HEK293 (cell line): ENCODE measurements around the gene SEC11A.

ENCODE experiments used
- BCL11A ChIP-seq: fragments of 450-650 bp; formaldehyde crosslinking; IDR thresholded peaks from 2 replicates; pipeline ENCODE4 v1.5.1; 2016; ENCODE audit warnings: low read depth, missing biosample characterization, missing genetic modification characterization
- KLF7 ChIP-seq: fragments of 450-650 bp; formaldehyde crosslinking; IDR thresholded peaks from 2 replicates; pipeline ENCODE4 v1.5.1; 2016; ENCODE audit warnings: missing biosample characterization, missing genetic modification characterization, borderline replicate concordance
- OSR2 ChIP-seq: fragments of 450-650 bp; formaldehyde crosslinking; IDR thresholded peaks from 2 replicates; pipeline ENCODE4 v1.5.1; 2016; ENCODE audit warnings: missing biosample characterization, missing genetic modification characterization
- SP3 ChIP-seq: fragments of 450-650 bp; formaldehyde crosslinking; IDR thresholded peaks from 2 replicates; pipeline ENCODE4 v1.5.1; 2016; ENCODE audit warnings: missing biosample characterization, missing genetic modification characterization
- TSHZ1 ChIP-seq: fragments of 450-650 bp; formaldehyde crosslinking; IDR thresholded peaks from 2 replicates; pipeline ENCODE4 v1.5.1; 2016; ENCODE audit warnings: missing biosample characterization, missing genetic modification characterization, borderline replicate concordance
- WT1 ChIP-seq: fragments of 450-650 bp; formaldehyde crosslinking; IDR thresholded peaks from 2 replicates; pipeline ENCODE4 v1.5.1; 2016; ENCODE audit warnings: missing biosample characterization, missing genetic modification characterization
- ZFP69B ChIP-seq: fragments of 450-650 bp; formaldehyde crosslinking; IDR thresholded peaks from 2 replicates; pipeline ENCODE4 v1.5.1; 2016; ENCODE audit warnings: missing biosample characterization, missing genetic modification characterization
- ZNF184 ChIP-seq: fragments of 450-650 bp; IDR thresholded peaks from 2 replicates; pipeline ENCODE4 v1.5.1; 2018; ENCODE audit warnings: missing biosample characterization, mild to moderate bottlenecking, missing genetic modification characterization
- ZNF239 ChIP-seq: fragments of 450-650 bp; formaldehyde crosslinking; IDR thresholded peaks from 2 replicates; pipeline ENCODE4 v1.5.1; 2016; ENCODE audit warnings: missing biosample characterization, missing genetic modification characterization
- ZNF354C ChIP-seq: fragments of 450-650 bp; formaldehyde crosslinking; IDR thresholded peaks from 2 replicates; pipeline ENCODE4 v1.5.1; 2016; ENCODE audit warnings: missing biosample characterization, missing genetic modification characterization, low read depth, borderline replicate concordance
- ZNF394 ChIP-seq: fragments of 450-650 bp; formaldehyde crosslinking; IDR thresholded peaks from 2 replicates; pipeline ENCODE4 v1.5.1; 2016; ENCODE audit warnings: missing biosample characterization, missing genetic modification characterization, mild to moderate bottlenecking, moderate library complexity, borderline replicate concordance
- ZNF404 ChIP-seq: fragments of 450-650 bp; formaldehyde crosslinking; IDR thresholded peaks from 2 replicates; pipeline ENCODE4 v1.5.1; 2017; ENCODE audit warnings: missing biosample characterization, missing genetic modification characterization
- ZNF558 ChIP-seq: fragments of 450-650 bp; formaldehyde crosslinking; IDR thresholded peaks from 2 replicates; pipeline ENCODE4 v1.5.1; 2016; ENCODE audit warnings: missing biosample characterization, missing genetic modification characterization
- ZNF560 ChIP-seq: fragments of 450-650 bp; formaldehyde crosslinking; IDR thresholded peaks from 2 replicates; pipeline ENCODE4 v1.5.1; 2017; ENCODE audit warnings: missing biosample characterization, missing genetic modification characterization, borderline replicate concordance
- ZNF596 ChIP-seq: fragments of 450-650 bp; IDR thresholded peaks from 2 replicates; pipeline ENCODE4 v1.5.0; 2018; ENCODE audit warnings: missing biosample characterization, mild to moderate bottlenecking, missing genetic modification characterization, moderate library complexity
- ZNF623 ChIP-seq: fragments of 450-650 bp; formaldehyde crosslinking; IDR thresholded peaks from 2 replicates; pipeline ENCODE4 v1.5.1; 2016; ENCODE audit warnings: missing biosample characterization, missing genetic modification characterization
- ZNF629 ChIP-seq: fragments of 450-650 bp; formaldehyde crosslinking; IDR thresholded peaks from 2 replicates; pipeline ENCODE4 v1.5.1; 2017; ENCODE audit warnings: missing biosample characterization, missing genetic modification characterization
- ZNF639 ChIP-seq: fragments of 450-650 bp; formaldehyde crosslinking; IDR thresholded peaks from 2 replicates; pipeline ENCODE4 v1.5.1; 2016; ENCODE audit warnings: missing biosample characterization, missing genetic modification characterization
- ZNF692 ChIP-seq: fragments of 450-650 bp; formaldehyde crosslinking; IDR thresholded peaks from 2 replicates; pipeline ENCODE4 v1.5.1; 2016; ENCODE audit warnings: missing biosample characterization, missing genetic modification characterization
- ZSCAN18 ChIP-seq: fragments of 450-650 bp; formaldehyde crosslinking; IDR thresholded peaks from 2 replicates; pipeline ENCODE4 v1.5.1; 2016; ENCODE audit warnings: missing biosample characterization, missing genetic modification characterization
- TF ChIP-seq, protein P1 (sequence below): fragments of 450-650 bp; formaldehyde crosslinking; IDR thresholded peaks from 2 replicates; pipeline ENCODE4 v1.5.1; 2017; ENCODE audit warnings: missing biosample characterization, missing genetic modification characterization
- TF ChIP-seq, protein P2 (sequence below): fragments of 450-650 bp; formaldehyde crosslinking; IDR thresholded peaks from 2 replicates; pipeline ENCODE4 v1.5.1; 2016; ENCODE audit warnings: missing biosample characterization, missing genetic modification characterization

SEC11A gene

DNA sequence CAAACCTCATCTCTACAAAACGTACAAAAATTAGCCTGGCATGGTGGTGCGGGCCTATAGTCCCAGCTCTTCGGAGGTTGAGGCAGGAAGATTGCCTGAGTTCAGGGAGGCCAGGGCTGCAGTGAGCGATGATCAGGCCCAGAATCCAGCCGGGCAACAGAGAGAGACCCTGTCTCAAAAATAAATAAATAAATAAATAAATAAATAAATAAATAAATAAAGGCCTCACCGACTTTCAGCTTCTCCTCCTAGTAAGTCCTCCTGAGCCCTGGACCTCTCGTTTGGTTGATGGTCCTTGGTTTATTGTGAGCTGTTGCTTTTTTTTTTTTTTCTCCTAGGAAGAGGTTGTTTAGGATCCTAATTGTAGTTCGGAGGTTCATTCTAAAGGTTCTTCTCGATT is 86.9 kb downstream of the SEC11A start (continued):
- no peak for TF ChIP-seq ZNF692 (tag by site-specific recombination)
- TF ChIP-seq ZNF239 (tag by site-specific recombination), result no peak
- TF ChIP-seq, protein P1, sequence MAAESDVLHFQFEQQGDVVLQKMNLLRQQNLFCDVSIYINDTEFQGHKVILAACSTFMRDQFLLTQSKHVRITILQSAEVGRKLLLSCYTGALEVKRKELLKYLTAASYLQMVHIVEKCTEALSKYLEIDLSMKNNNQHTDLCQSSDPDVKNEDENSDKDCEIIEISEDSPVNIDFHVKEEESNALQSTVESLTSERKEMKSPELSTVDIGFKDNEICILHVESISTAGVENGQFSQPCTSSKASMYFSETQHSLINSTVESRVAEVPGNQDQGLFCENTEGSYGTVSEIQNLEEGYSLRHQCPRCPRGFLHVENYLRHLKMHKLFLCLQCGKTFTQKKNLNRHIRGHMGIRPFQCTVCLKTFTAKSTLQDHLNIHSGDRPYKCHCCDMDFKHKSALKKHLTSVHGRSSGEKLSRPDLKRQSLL, result no peak
- peak; percentile 89 for TF ChIP-seq ZNF558
- TF ChIP-seq ZNF560 (tag by site-specific recombination), result peak; percentile 72; the same call in 1 of the 2 replicates
- no peak for TF ChIP-seq ZNF639 (tag by site-specific recombination)
- TF ChIP-seq ZNF404, result peak; percentile 63; the same call in 1 of the 2 replicates
- TF ChIP-seq ZFP69B (tag by site-specific recombination), result no peak
- no peak for TF ChIP-seq ZNF596 (tag by site-specific recombination)
- TF ChIP-seq OSR2 (tag by site-specific recombination), result no peak
- TF ChIP-seq WT1 (tag by site-specific recombination), result no peak
- TF ChIP-seq BCL11A (tag by site-specific recombination), result no peak
- TF ChIP-seq ZNF394 (tag by site-specific recombination), result peak; percentile 95
- TF ChIP-seq, protein P2, sequence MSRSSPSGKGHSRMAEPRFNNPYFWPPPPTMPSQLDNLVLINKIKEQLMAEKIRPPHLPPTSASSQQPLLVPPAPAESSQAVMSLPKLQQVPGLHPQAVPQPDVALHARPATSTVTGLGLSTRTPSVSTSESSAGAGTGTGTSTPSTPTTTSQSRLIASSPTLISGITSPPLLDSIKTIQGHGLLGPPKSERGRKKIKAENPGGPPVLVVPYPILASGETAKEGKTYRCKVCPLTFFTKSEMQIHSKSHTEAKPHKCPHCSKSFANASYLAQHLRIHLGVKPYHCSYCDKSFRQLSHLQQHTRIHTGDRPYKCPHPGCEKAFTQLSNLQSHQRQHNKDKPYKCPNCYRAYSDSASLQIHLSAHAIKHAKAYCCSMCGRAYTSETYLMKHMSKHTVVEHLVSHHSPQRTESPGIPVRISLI (tag by site-specific recombination), result no peak
- TF ChIP-seq ZNF623 (tag by site-specific recombination), result peak; percentile 80
- peak; percentile 64 for TF ChIP-seq ZNF629 (tag by site-specific recombination)
- TF ChIP-seq ZSCAN18 (tag by site-specific recombination), result no peak
- TF ChIP-seq ZNF354C (tag by site-specific recombination), result 0 out of 2 replicates have a peak, but pooled peaks have one; percentile 25
- TF ChIP-seq TSHZ1 (tag by site-specific recombination), result peak; percentile 15; the same call in 1 of the 2 replicates
- no peak for TF ChIP-seq SP3 (tag by site-specific recombination)
- TF ChIP-seq ZNF184, result no peak
- no peak for TF ChIP-seq KLF7 (tag by site-specific recombination)
